H1 (cell line): ENCODE data around the gene ETV5. TPM values are rescaled to one million over a fixed set of nuclear protein-coding genes. Genes with fewer than 3 reads are reported as not detected.
A peak's percentile ranks its signal among the peaks of the same experiment; 100 is the strongest.

Source experiments
- CTCF ChIA-PET: fragments of 300-600 bp; sonication (Branson Sonifier 250); formaldehyde crosslinking; loops from one replicate; lab custom pipeline; 2021; ENCODE audit not compliant: partially characterized antibody; lab: Charles Lee
- POLR2A ChIA-PET: fragments of 300-600 bp; sonication (Branson Sonifier 250); formaldehyde crosslinking; loops from one replicate; lab custom pipeline; 2021; ENCODE audit warnings: inconsistent platforms; ENCODE audit not compliant: partially characterized antibody; lab: Charles Lee
- DNase-seq, 2 experiments: peaks; one replicate each; pipeline versions ENCODE4 v3.0.0 to v3.0.0-alpha.2; 2010 to 2022; ENCODE audit warnings: low spot score in 2 of 2, low read depth in 1 of 2, mixed read lengths in 1 of 2
- FAIRE-seq: peaks from 2 replicates; lab custom pipeline; 2011; peaks lifted over from hg19 to GRCh38; lab: Jason Lieb, UNC
- H2AFZ ChIP-seq: 2 replicates; pipeline ENCODE4 v1.8.1; 2012; ENCODE audit warnings: low read length, inconsistent platforms
- H2AK5ac ChIP-seq: 2 replicates; pipeline ENCODE4 v1.6.1; 2013; ENCODE audit warnings: low read depth, low read length
- H2BK120ac ChIP-seq: replicated peaks from 2 replicates; pipeline ENCODE3; 2013; ENCODE audit warnings: low read depth, low read length, inconsistent platforms
- H2BK12ac ChIP-seq: 2 replicates; pipeline ENCODE4 v1.6.1; 2013; ENCODE audit warnings: low read depth, low read length
- H2BK15ac ChIP-seq: 2 replicates; pipeline ENCODE4 v1.6.1; 2013; ENCODE audit warnings: low read length
- H2BK20ac ChIP-seq: 2 replicates; pipeline ENCODE4 v1.6.1; 2013; ENCODE audit warnings: low read length
- H2BK5ac ChIP-seq: 2 replicates; pipeline ENCODE4 v1.6.1; 2013; ENCODE audit warnings: low read depth, low read length
- H3K14ac ChIP-seq: 2 replicates; pipeline ENCODE4 v1.6.1; 2013; ENCODE audit warnings: inconsistent platforms; ENCODE audit not compliant: insufficient read length
- H3K18ac ChIP-seq: 2 replicates; pipeline ENCODE4 v1.6.1; 2013; ENCODE audit warnings: low read length; ENCODE audit errors: extremely low read depth
- H3K23ac ChIP-seq: 2 replicates; pipeline ENCODE4 v1.6.1; 2013; ENCODE audit warnings: inconsistent platforms; ENCODE audit not compliant: insufficient read length
- H3K23me2 ChIP-seq: 2 replicates; pipeline ENCODE4 v1.6.1; 2013; ENCODE audit warnings: low read depth, low read length
- H3K27ac ChIP-seq: 2 replicates; pipeline ENCODE4 v1.6.1; 2011; ENCODE audit warnings: low read depth, low read length, inconsistent platforms
- H3K27me3 ChIP-seq, 4 experiments: replicated peaks in 1 of 4; 1 replicate in 1 of 4; 2 replicates in 3 of 4; pipeline versions ENCODE4 v1.6.1 to v1.8.1; 2011 to 2013; ENCODE audit warnings: low read length in 3 of 4, mild to moderate bottlenecking in 3 of 4, inconsistent platforms in 2 of 4, mixed read lengths in 2 of 4, moderate library complexity in 1 of 4; ENCODE audit not compliant: control insufficient read depth in 3 of 4, insufficient read depth in 3 of 4; ENCODE audit errors: extremely low read depth in 1 of 4
- H3K36me3 ChIP-seq, 4 experiments: 2 replicates each; pipeline versions ENCODE4 v1.6.1 to v1.8.1; 2011 to 2013; ENCODE audit warnings: mild to moderate bottlenecking in 4 of 4, low read length in 3 of 4, moderate library complexity in 2 of 4, control low read depth in 1 of 4, inconsistent platforms in 1 of 4; ENCODE audit not compliant: insufficient read depth in 4 of 4, control insufficient read depth in 2 of 4
- H3K4ac ChIP-seq: replicated peaks from 2 replicates; pipeline ENCODE3; 2013; ENCODE audit warnings: low read length, low read depth, mixed read lengths, inconsistent platforms; ENCODE audit not compliant: insufficient read length
- H3K4me1 ChIP-seq, 4 experiments: replicated peaks in 1 of 4; 1 replicate in 1 of 4; 2 replicates in 3 of 4; pipeline versions ENCODE4 v1.6.1 to v1.8.1; 2011 to 2013; ENCODE audit warnings: low read length in 3 of 4, inconsistent platforms in 2 of 4, mixed read lengths in 1 of 4; ENCODE audit not compliant: insufficient read depth in 4 of 4, control insufficient read depth in 3 of 4
- H3K4me2 ChIP-seq, 2 experiments: 2 replicates each; pipeline versions ENCODE4 v1.6.1 to v1.8.1; 2011 to 2013; ENCODE audit warnings: low read depth in 2 of 2, low read length in 2 of 2, control low read depth in 1 of 2, inconsistent platforms in 1 of 2, mild to moderate bottlenecking in 1 of 2; ENCODE audit not compliant: insufficient read depth in 1 of 2
- H3K4me3 ChIP-seq, 4 experiments: fragments of 200-600, 300-600 bp in 1 of 4; sonication (generic), shearing (Covaris generic), sonication (Bioruptor Twin) in 1 of 4; 2 replicates each; pipeline versions ENCODE4 v1.5.1 to v1.8.1; 2011 to 2016; ENCODE audit warnings: low read length in 4 of 4, low read depth in 3 of 4, control low read depth in 2 of 4, inconsistent platforms in 2 of 4, mild to moderate bottlenecking in 2 of 4, mixed read lengths in 1 of 4, moderate library complexity in 1 of 4; ENCODE audit not compliant: insufficient read depth in 2 of 4; ENCODE audit errors: extremely low read depth in 1 of 4
- H3K56ac ChIP-seq: replicated peaks from 2 replicates; pipeline ENCODE3; 2013; ENCODE audit warnings: low read depth, mild to moderate bottlenecking, mixed read lengths, low read length, inconsistent platforms; ENCODE audit not compliant: insufficient read length
- H3K79me1 ChIP-seq: 2 replicates; pipeline ENCODE4 v1.6.1; 2013; ENCODE audit warnings: low read depth, low read length, control low read depth
- H3K79me2 ChIP-seq, 2 experiments: 2 replicates each; pipeline versions ENCODE4 v1.6.1 to v1.8.1; 2012 to 2013; ENCODE audit warnings: low read length in 2 of 2, mild to moderate bottlenecking in 2 of 2, inconsistent platforms in 1 of 2; ENCODE audit not compliant: insufficient read depth in 2 of 2, control insufficient read depth in 1 of 2
- H3K9ac ChIP-seq, 4 experiments: replicated peaks in 1 of 4; 1 replicate in 1 of 4; 2 replicates in 3 of 4; pipeline versions ENCODE4 v1.6.1 to v1.8.1; 2011 to 2013; ENCODE audit warnings: low read depth in 3 of 4, low read length in 3 of 4, control low read depth in 2 of 4, mild to moderate bottlenecking in 2 of 4, moderate library complexity in 2 of 4, inconsistent platforms in 1 of 4; ENCODE audit errors: extremely low read depth in 1 of 4
- H3K9me3 ChIP-seq, 2 experiments: 2 replicates each; pipeline versions ENCODE4 v1.6.1 to v1.8.1; 2012 to 2013; ENCODE audit warnings: mild to moderate bottlenecking in 2 of 2, moderate library complexity in 2 of 2, control low read depth in 1 of 2, inconsistent platforms in 1 of 2, low read depth in 1 of 2, low read length in 1 of 2, mixed read lengths in 1 of 2; ENCODE audit not compliant: insufficient read depth in 2 of 2
- H4K20me1 ChIP-seq, 2 experiments: replicated peaks in 1 of 2; 2 replicates each; pipeline versions ENCODE3 to v1.8.1; 2011 to 2013; ENCODE audit warnings: inconsistent platforms in 2 of 2, low read length in 2 of 2, mild to moderate bottlenecking in 1 of 2; ENCODE audit not compliant: insufficient read depth in 2 of 2, control insufficient read depth in 1 of 2
- H4K5ac ChIP-seq: 2 replicates; pipeline ENCODE4 v1.6.1; 2013; ENCODE audit warnings: low read length, low read depth, mixed read lengths, inconsistent platforms; ENCODE audit not compliant: insufficient read length
- H4K8ac ChIP-seq: 2 replicates; pipeline ENCODE4 v1.8.0; 2013; ENCODE audit warnings: mild to moderate bottlenecking, moderate library complexity, low read length, inconsistent platforms; ENCODE audit not compliant: insufficient read depth; ENCODE audit errors: extremely low read depth
- H4K91ac ChIP-seq: replicated peaks from 2 replicates; pipeline ENCODE3; 2013; ENCODE audit warnings: low read length, mixed read lengths, inconsistent platforms; ENCODE audit not compliant: insufficient read length
- BRCA1 ChIP-seq: IDR thresholded peaks from 2 replicates; pipeline ENCODE4 v1.6.1; 2012; ENCODE audit warnings: low read depth, low read length, improper control_type of control experiment
- CBX5 ChIP-seq: fragments of 300-800, 300-1000 bp; sonication (generic); IDR thresholded peaks from 2 replicates; pipeline ENCODE4 v1.7.1; 2016; ENCODE audit warnings: antibody characterized with exemption, low read length, low read depth
- JUN ChIP-seq: IDR thresholded peaks from 2 replicates; pipeline ENCODE4 v1.6.1; 2011; ENCODE audit warnings: low read depth, mild to moderate bottlenecking, improper control_type of control experiment, low read length
- PHF8 ChIP-seq: fragments of 200-600 bp; sonication (generic); conservative IDR thresholded peaks from 2 replicates; pipeline ENCODE4 v1.7.1; 2012; ENCODE audit warnings: low read depth, mild to moderate bottlenecking, inconsistent platforms, low read length, moderate library complexity
- POLR2AphosphoS5 ChIP-seq: IDR thresholded peaks from 2 replicates; pipeline ENCODE4 v1.6.1; 2011; ENCODE audit warnings: low read depth, low read length
- RAD21 ChIP-seq, 2 experiments: IDR thresholded peaks in 1 of 2; conservative IDR thresholded peaks in 1 of 2; 2 replicates each; pipeline ENCODE4 v1.6.1; 2011; ENCODE audit warnings: low read depth in 2 of 2, low read length in 2 of 2, improper control_type of control experiment in 1 of 2, inconsistent platforms in 1 of 2, mild to moderate bottlenecking in 1 of 2, moderate library complexity in 1 of 2
- SAP30 ChIP-seq: fragments of 300-600 bp; sonication (generic); IDR thresholded peaks from 2 replicates; pipeline ENCODE4 v1.7.1; 2012; ENCODE audit warnings: low read length, moderate library complexity, mild to moderate bottlenecking, inconsistent platforms; ENCODE audit not compliant: insufficient read depth, insufficient replicate concordance
- SP1 ChIP-seq: IDR thresholded peaks from 2 replicates; pipeline ENCODE4 v1.6.1; 2011; ENCODE audit warnings: low read depth, low read length
- SP2 ChIP-seq: IDR thresholded peaks from 2 replicates; pipeline ENCODE4 v1.6.1; 2012; ENCODE audit warnings: mild to moderate bottlenecking, low read length, inconsistent platforms
- TAF7 ChIP-seq: optimal IDR thresholded peaks from 2 replicates; pipeline ENCODE3; 2011; ENCODE audit warnings: low read depth, mild to moderate bottlenecking, inconsistent platforms, low read length, moderate library complexity, borderline replicate concordance
- WGBS, 2 experiments: shearing (Covaris generic) in 1 of 2; methylation state at CpG; one replicate each; pipeline versions ENCODE4 v1.1.6 to v1.1.7; 2013 to 2015; ENCODE audit warnings: low lambda C conversion rate in 2 of 2, mixed read lengths in 2 of 2, inconsistent platforms in 1 of 2, low coverage in 1 of 2, missing lambda C conversion rate in 1 of 2; ENCODE audit not compliant: insufficient replicate concordance in 2 of 2, insufficient coverage in 1 of 2, insufficient read length in 1 of 2; ENCODE audit errors: extremely low coverage in 1 of 2, missing lambda C conversion rate in 1 of 2; 5-methylcytosine and 5-hydroxymethylcytosine counted together
- polyA plus RNA-seq, 7 experiments: library from polyadenylated mRNA; depleted of rRNA in 3 of 7; stranded (reverse) in 5 of 7; unstranded in 2 of 7; fragments of >200 nt in 5 of 7; fragments of 200-250 nt in 2 of 7; gene quantifications; 1 replicate in 5 of 7; 2 replicates in 1 of 7; 4 replicates in 1 of 7; pipeline versions ENCODE4 v1.2.1 to v1.2.3, GENCODE V29; 2011 to 2013; ENCODE audit warnings: missing spikeins in 2 of 7, mixed read lengths in 2 of 7
- total RNA-seq: library from RNA; stranded (reverse); fragmentation: NEBNext Ultra II Directional; extraction: Animal tissue kit (Norgen Biotek cat#: 25700); gene quantifications from 2 replicates; pipeline ENCODE4 v1.2.1, GENCODE V29; 2021
- TF ChIP-seq, protein P1 (sequence below): IDR thresholded peaks from 2 replicates; pipeline ENCODE4 v1.6.1; 2012; ENCODE audit warnings: inconsistent platforms
- TF ChIP-seq, protein P2 (sequence below): IDR thresholded peaks from 2 replicates; pipeline ENCODE4 v1.6.1; 2012; ENCODE audit warnings: low read length, inconsistent platforms

Gene ETV5
- total and polyA plus RNA-seq, 2 of the 8 experiments (the other 6 are each of a cell fraction or from before 2014, with no cell fraction given), result 13.1 to 36.9 TPM

DNA sequence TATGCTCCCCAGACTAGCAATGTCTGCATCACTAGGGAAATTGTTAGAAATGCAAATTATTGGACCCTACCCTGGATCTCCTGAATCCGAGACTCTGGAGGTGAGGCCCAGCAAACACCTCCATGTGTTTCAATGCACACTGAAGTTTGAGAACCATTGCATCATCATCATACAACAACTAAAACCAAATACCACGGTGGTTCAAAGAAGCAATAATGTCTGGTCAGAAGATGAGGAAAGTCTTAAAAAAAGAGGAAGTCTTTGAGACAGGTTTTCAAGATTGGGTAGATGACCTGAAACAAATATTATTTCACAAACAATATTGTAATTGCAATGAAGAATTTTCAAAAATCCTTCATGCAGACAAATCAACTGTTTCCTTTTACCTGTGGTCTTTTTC is 110.8 kb downstream of the ETV5 start:
- Histone ChIP-seq H4K8ac (no peak overlapping the region), H3K4me2 (no peak overlapping the region), H2BK15ac (no peak overlapping the region), H2AK5ac (no peak overlapping the region), H3K79me1 (no peaks in the 10 kb centered on the region), H2BK12ac (no peak overlapping the region), H3K36me3 (no peaks in the 10 kb centered on the region), H3K79me2 (no peaks in the 10 kb centered on the region), H3K23ac (no peak overlapping the region), H3K23me2 (no peaks in the 10 kb centered on the region), H3K4ac (no peak overlapping the region), H3K56ac (no peak overlapping the region), H3K4me3 (no peak overlapping the region), H3K18ac (no peak overlapping the region), H3K4me1 (no peaks in the 10 kb centered on the region), H2BK5ac (no peak overlapping the region), H2AFZ (no peak overlapping the region), H3K27me3 (peaks cover 0 to 2% (median 0%) of the 10 kb centered on the region in 4 experiments; a peak in 1 of 7 replicates), H3K14ac (no peak overlapping the region), H3K9me3 (no peaks in the 10 kb centered on the region), H3K27ac (no peak overlapping the region), H4K5ac (no peak overlapping the region), H2BK120ac (no peak overlapping the region), H3K9ac (no peak overlapping the region), H2BK20ac (no peak overlapping the region), H4K20me1 (no peaks in the 10 kb centered on the region), H4K91ac (no peak overlapping the region)
- DNase-seq (peak in 1 of 2 experiments; percentile 6), FAIRE-seq (no peak)
- ChIA-PET CTCF (interaction anchor here (0.7 kb wide), 1 partner anchor 82 kb away, joined by 3 read pairs; no protein-coding TSS in a partner anchor), POLR2A (no interaction called here)
- WGBS, 2 experiments, result 85% methylated on average over 2 of the region's 2 CpGs; no CpG with 5 or more reads in 1 of the 2 experiments
- TF ChIP-seq, protein P1, sequence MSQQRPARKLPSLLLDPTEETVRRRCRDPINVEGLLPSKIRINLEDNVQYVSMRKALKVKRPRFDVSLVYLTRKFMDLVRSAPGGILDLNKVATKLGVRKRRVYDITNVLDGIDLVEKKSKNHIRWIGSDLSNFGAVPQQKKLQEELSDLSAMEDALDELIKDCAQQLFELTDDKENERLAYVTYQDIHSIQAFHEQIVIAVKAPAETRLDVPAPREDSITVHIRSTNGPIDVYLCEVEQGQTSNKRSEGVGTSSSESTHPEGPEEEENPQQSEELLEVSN, result no peak
- TF ChIP-seq SP2, result no peak
- no peak for TF ChIP-seq TAF7
- TF ChIP-seq, protein P2, sequence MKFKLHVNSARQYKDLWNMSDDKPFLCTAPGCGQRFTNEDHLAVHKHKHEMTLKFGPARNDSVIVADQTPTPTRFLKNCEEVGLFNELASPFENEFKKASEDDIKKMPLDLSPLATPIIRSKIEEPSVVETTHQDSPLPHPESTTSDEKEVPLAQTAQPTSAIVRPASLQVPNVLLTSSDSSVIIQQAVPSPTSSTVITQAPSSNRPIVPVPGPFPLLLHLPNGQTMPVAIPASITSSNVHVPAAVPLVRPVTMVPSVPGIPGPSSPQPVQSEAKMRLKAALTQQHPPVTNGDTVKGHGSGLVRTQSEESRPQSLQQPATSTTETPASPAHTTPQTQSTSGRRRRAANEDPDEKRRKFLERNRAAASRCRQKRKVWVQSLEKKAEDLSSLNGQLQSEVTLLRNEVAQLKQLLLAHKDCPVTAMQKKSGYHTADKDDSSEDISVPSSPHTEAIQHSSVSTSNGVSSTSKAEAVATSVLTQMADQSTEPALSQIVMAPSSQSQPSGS, result no peak
- TF ChIP-seq JUN, result no peak
- TF ChIP-seq CBX5, result no peak
- no peak for TF ChIP-seq SP1
- no peak for TF ChIP-seq SAP30
- no peak for TF ChIP-seq BRCA1
- no peak for TF ChIP-seq POLR2AphosphoS5
- no peak for TF ChIP-seq RAD21 (IDR thresholded peaks at IDR 0.05 in 1 of 2, conservative IDR thresholded peaks at IDR 0.05 in 1 of 2; ENCODE audit: low read depth in 2 of 2, low read length in 2 of 2)
- TF ChIP-seq PHF8, result no peak
